SK-N-MC (cell line): ENCODE measurements around the gene TMOD1.

ENCODE experiments used
- EZH2 ChIP-seq: fragments of 200-600 bp; sonication (generic); IDR thresholded peaks from one replicate; pipeline ENCODE4 v1.6.1; 2017; ENCODE audit warnings: antibody characterized with exemption
- POLR2AphosphoS5 ChIP-seq: IDR thresholded peaks from 2 replicates; pipeline ENCODE4 v1.6.1; 2012; ENCODE audit warnings: mild to moderate bottlenecking, low read depth, low read length, borderline replicate concordance

GRCh38 chr9:97625620-97626019 is 124.2 kb downstream of the TMOD1 start:
- no peak for TF ChIP-seq POLR2AphosphoS5
- no peak for TF ChIP-seq EZH2
